SK-N-SH (cell line): ENCODE results near the gene HOXC5. TPM values are rescaled to one million over a fixed set of nuclear protein-coding genes. Genes with fewer than 3 reads are reported as not detected.
A peak's percentile ranks its signal among the peaks of the same experiment; 100 is the strongest.

Experiments used
- CTCF ChIA-PET: fragments of 300-600, 350-600 bp; formaldehyde crosslinking; extraction: SDS; loops from one replicate; lab custom pipeline; 2021; lab: Yijun Ruan, JAX
- POLR2A ChIA-PET: fragments of 350-600 bp; sonication (Branson Sonifier 250); formaldehyde crosslinking; extraction: SDS; loops from one replicate; lab custom pipeline; 2020; ENCODE audit warnings: antibody characterized with exemption, inconsistent platforms; lab: Yijun Ruan, JAX
- DNase-seq: peaks from one replicate; pipeline ENCODE4 v3.0.0; 2012
- H2AFZ ChIP-seq: fragments of 200-600 bp; sonication (generic); 2 replicates; pipeline ENCODE4 v1.8.1; 2016; ENCODE audit warnings: antibody characterized with exemption, mild to moderate bottlenecking, low read depth
- H3F3A ChIP-seq: fragments of 200-600 bp; sonication (generic); replicated peaks from 2 replicates; pipeline ENCODE3; 2016; ENCODE audit warnings: antibody characterized with exemption, mild to moderate bottlenecking; ENCODE audit not compliant: insufficient read depth
- H3K27ac ChIP-seq, 2 experiments: fragments of 200-500 bp in 1 of 2; fragments of 200-600 bp in 1 of 2; sonication (Bioruptor generic) in 1 of 2; sonication (generic), shearing (Covaris generic) in 1 of 2; 2 replicates each; pipeline versions ENCODE4 v1.5.1 to v1.6.1; 2014 to 2016; ENCODE audit warnings: low read depth in 2 of 2, inconsistent platforms in 1 of 2, low read length in 1 of 2, mild to moderate bottlenecking in 1 of 2, mixed read lengths in 1 of 2
- H3K27me3 ChIP-seq: fragments of 200-600 bp; sonication (generic), shearing (Covaris generic); 2 replicates; pipeline ENCODE4 v1.6.1; 2016; ENCODE audit warnings: mixed run types; ENCODE audit not compliant: insufficient read depth
- H3K36me3 ChIP-seq, 2 experiments: fragments of 200-500 bp in 1 of 2; fragments of 200-600 bp in 1 of 2; sonication (Bioruptor generic) in 1 of 2; sonication (generic) in 1 of 2; replicated peaks in 1 of 2; 2 replicates each; pipeline versions ENCODE3 to v1.5.1; 2014 to 2016; ENCODE audit warnings: low read length in 1 of 2, mild to moderate bottlenecking in 1 of 2; ENCODE audit not compliant: insufficient read depth in 2 of 2, control insufficient read depth in 1 of 2
- H3K4me1 ChIP-seq, 2 experiments: fragments of 200-500 bp in 1 of 2; fragments of 200-600 bp in 1 of 2; sonication (Bioruptor generic) in 1 of 2; sonication (generic), shearing (Covaris generic) in 1 of 2; 2 replicates each; pipeline versions ENCODE4 v1.5.1 to v1.6.1; 2014 to 2016; ENCODE audit warnings: low read depth in 1 of 2, low read length in 1 of 2, mixed run types in 1 of 2; ENCODE audit not compliant: insufficient read depth in 2 of 2, control insufficient read depth in 1 of 2
- H3K4me2 ChIP-seq: fragments of 200-600 bp; sonication (generic), shearing (Covaris generic); 2 replicates; pipeline ENCODE4 v1.6.1; 2017; ENCODE audit warnings: mixed run types
- H3K4me3 ChIP-seq, 2 experiments: fragments of 200-500 bp in 1 of 2; fragments of 200-600 bp in 1 of 2; sonication (Bioruptor generic) in 1 of 2; sonication (generic), shearing (Covaris generic) in 1 of 2; 2 replicates each; pipeline versions ENCODE4 v1.5.1 to v1.8.1; 2014 to 2016; ENCODE audit warnings: low read depth in 2 of 2, inconsistent platforms in 1 of 2, low read length in 1 of 2, mild to moderate bottlenecking in 1 of 2, mixed read lengths in 1 of 2, moderate library complexity in 1 of 2
- H3K79me2 ChIP-seq: fragments of 200-600 bp; sonication (generic); 2 replicates; pipeline ENCODE4 v1.8.1; 2017; ENCODE audit warnings: mild to moderate bottlenecking; ENCODE audit not compliant: insufficient read depth
- H3K9ac ChIP-seq: fragments of 200-600 bp; sonication (generic); 2 replicates; pipeline ENCODE4 v1.6.1; 2017; ENCODE audit warnings: mixed run types
- H3K9me2 ChIP-seq: fragments of 200-600 bp; sonication (generic); 2 replicates; pipeline ENCODE4 v1.6.1; 2017; ENCODE audit warnings: mixed run types
- H3K9me3 ChIP-seq: fragments of 200-600 bp; sonication (generic); 2 replicates; pipeline ENCODE4 v1.6.1; 2017; ENCODE audit warnings: mixed run types, mild to moderate bottlenecking, moderate library complexity
- H4K20me1 ChIP-seq: fragments of 200-600 bp; sonication (generic); 2 replicates; pipeline ENCODE4 v1.6.1; 2017; ENCODE audit warnings: mild to moderate bottlenecking, mixed run types; ENCODE audit not compliant: insufficient read depth
- EZH2phosphoT487 ChIP-seq: fragments of 200-600 bp; sonication (generic); IDR thresholded peaks from 2 replicates; pipeline ENCODE4 v1.6.1; 2017; ENCODE audit warnings: low read depth, mixed run types, mild to moderate bottlenecking, antibody characterized with exemption, moderate library complexity, borderline replicate concordance
- FOSL2 ChIP-seq: IDR thresholded peaks from 2 replicates; pipeline ENCODE4 v1.4.0; 2012; ENCODE audit warnings: low read depth, mild to moderate bottlenecking, moderate library complexity, borderline replicate concordance
- FOXM1 ChIP-seq: IDR thresholded peaks from 2 replicates; pipeline ENCODE4 v1.4.0; 2012; ENCODE audit warnings: low read depth, mild to moderate bottlenecking
- GATA2 ChIP-seq: sonication (generic); formaldehyde crosslinking; IDR thresholded peaks from 2 replicates; pipeline ENCODE4 v1.5.0; 2020; ENCODE audit warnings: mild to moderate bottlenecking, missing genetic modification reagents
- JUND ChIP-seq: IDR thresholded peaks from 2 replicates; pipeline ENCODE4 v1.4.0; 2012
- NRF1 ChIP-seq: IDR thresholded peaks from 2 replicates; pipeline ENCODE4 v1.6.1; 2012; ENCODE audit warnings: low read depth, mild to moderate bottlenecking, low read length
- POLR2AphosphoS5 ChIP-seq: IDR thresholded peaks from 2 replicates; pipeline ENCODE4 v1.6.1; 2012; ENCODE audit warnings: low read depth, low read length
- RXRA ChIP-seq: IDR thresholded peaks from 2 replicates; pipeline ENCODE4 v1.4.0; 2012; ENCODE audit warnings: low read depth, mild to moderate bottlenecking, borderline replicate concordance
- SIN3A ChIP-seq: IDR thresholded peaks from 2 replicates; pipeline ENCODE4 v1.6.1; 2012; ENCODE audit warnings: low read depth, mild to moderate bottlenecking, low read length, moderate library complexity, borderline replicate concordance
- SMC3 ChIP-seq: IDR thresholded peaks from 2 replicates; pipeline ENCODE4 v1.6.1; 2012; ENCODE audit warnings: low read depth, low read length, improper control_type of control experiment
- YY1 ChIP-seq: IDR thresholded peaks from 2 replicates; pipeline ENCODE4 v1.4.0; 2012; ENCODE audit warnings: low read depth, mild to moderate bottlenecking
- WGBS: methylation state at CpG from one replicate; pipeline ENCODE4 v1.1.6; 2017; ENCODE audit warnings: low lambda C conversion rate; 5-methylcytosine and 5-hydroxymethylcytosine counted together
- polyA plus RNA-seq, 3 experiments: library from polyadenylated mRNA; depleted of rRNA; stranded (reverse); fragments of >200 nt; gene quantifications; 2 replicates each; pipeline ENCODE4 v1.2.3, GENCODE V29; 2012
- TF ChIP-seq, protein P1 (sequence below): fragments of 200-600 bp; sonication (generic); IDR thresholded peaks from 2 replicates; pipeline ENCODE4 v1.6.1; 2017; ENCODE audit warnings: antibody characterized with exemption, mild to moderate bottlenecking, moderate library complexity
- TF ChIP-seq, protein P2 (sequence below): IDR thresholded peaks from 2 replicates; pipeline ENCODE4; 2012
- TF ChIP-seq, protein P3 (sequence below): IDR thresholded peaks from 2 replicates; pipeline ENCODE4 v1.6.1; 2012; ENCODE audit warnings: mild to moderate bottlenecking, low read depth, low read length, moderate library complexity
- TF ChIP-seq, protein P4 (sequence below): fragments of 150-350 bp; IDR thresholded peaks from 2 replicates; pipeline ENCODE4 v1.6.1; 2017; ENCODE audit warnings: antibody characterized with exemption, low read length, low read depth, borderline replicate concordance

HOXC5 gene
- polyA plus RNA-seq, 1 of the 3 experiments (the other 2 are of a cell fraction), result 2.1 TPM

DNA sequence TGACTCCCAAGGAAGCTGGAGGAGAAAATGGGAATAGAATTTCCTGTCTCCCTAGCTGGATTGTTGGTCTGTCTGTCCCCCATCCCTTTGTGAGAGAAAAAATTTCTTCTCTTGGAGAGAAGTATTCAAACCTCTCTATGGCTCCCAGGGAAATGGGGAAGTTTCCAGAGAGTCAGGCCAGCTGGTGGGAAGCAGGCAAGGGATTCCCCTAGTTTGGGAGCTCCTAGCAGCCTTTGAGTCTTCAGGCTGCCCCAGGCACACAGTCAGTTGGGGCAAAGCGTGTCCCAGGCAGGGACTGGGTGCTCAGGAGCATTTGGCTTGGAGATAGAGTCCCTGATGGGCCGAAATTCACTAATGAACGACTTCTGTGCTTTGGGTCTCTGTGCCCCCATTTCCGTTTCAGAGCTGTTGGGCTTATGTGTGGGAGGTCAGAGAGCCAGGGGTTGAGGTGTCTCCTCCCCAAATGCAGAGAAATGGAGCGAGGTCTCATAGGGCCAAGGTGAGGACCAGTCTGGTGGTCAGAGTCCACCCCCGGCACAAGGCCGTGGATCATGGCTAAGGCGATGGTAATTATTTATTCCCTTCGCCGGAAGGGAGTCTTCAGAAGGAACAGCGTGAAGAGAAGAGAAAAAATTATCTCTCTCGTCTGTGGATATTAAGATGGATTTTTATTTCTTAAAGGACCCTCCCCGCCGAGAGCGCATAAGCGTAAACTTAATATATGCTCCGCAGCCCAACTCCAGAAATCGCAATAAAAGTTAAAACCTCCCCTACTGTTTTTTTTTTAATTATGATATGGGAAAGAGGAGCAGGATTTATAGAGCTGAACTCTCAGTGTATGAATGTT, 39.5 kb upstream of the HOXC5 start:
- Histone ChIP-seq H3K9ac (no peak overlapping the region), H3K79me2 (no peaks in the 10 kb centered on the region), H3K9me3 (no peaks in the 10 kb centered on the region), H3K4me1 (peaks cover 0 to 4% of the 10 kb centered on the region in 2 experiments; a peak in 2 of 4 replicates), H3K27me3 (peaks cover 88% of the 10 kb centered on the region), H3F3A (peaks cover 5% of the 10 kb centered on the region), H3K4me3 (no peak overlapping the region), H3K9me2 (no peaks in the 10 kb centered on the region), H4K20me1 (no peaks in the 10 kb centered on the region), H3K36me3 (no peaks in the 10 kb centered on the region), H2AFZ (no peak overlapping the region), H3K27ac (no peak overlapping the region), H3K4me2 (no peak overlapping the region)
- 60% methylated on average over 18 of the region's 18 CpGs for WGBS
- ChIA-PET POLR2A (interaction anchor here (0.6 kb wide), 1 partner anchor 322 kb away, joined by 5 read pairs; no protein-coding TSS in a partner anchor), CTCF (interaction anchor here (0.8 to 24.5 kb wide), 11 partner anchors 9 to 247 kb away, joined by 3 to 568 read pairs (median 5); partner anchors contain the start of genes HOXC10, HOXC5 and SMUG1)
- TF ChIP-seq EZH2phosphoT487, result peak; percentile 61; the same call in 1 of the 2 replicates
- TF ChIP-seq, protein P1, sequence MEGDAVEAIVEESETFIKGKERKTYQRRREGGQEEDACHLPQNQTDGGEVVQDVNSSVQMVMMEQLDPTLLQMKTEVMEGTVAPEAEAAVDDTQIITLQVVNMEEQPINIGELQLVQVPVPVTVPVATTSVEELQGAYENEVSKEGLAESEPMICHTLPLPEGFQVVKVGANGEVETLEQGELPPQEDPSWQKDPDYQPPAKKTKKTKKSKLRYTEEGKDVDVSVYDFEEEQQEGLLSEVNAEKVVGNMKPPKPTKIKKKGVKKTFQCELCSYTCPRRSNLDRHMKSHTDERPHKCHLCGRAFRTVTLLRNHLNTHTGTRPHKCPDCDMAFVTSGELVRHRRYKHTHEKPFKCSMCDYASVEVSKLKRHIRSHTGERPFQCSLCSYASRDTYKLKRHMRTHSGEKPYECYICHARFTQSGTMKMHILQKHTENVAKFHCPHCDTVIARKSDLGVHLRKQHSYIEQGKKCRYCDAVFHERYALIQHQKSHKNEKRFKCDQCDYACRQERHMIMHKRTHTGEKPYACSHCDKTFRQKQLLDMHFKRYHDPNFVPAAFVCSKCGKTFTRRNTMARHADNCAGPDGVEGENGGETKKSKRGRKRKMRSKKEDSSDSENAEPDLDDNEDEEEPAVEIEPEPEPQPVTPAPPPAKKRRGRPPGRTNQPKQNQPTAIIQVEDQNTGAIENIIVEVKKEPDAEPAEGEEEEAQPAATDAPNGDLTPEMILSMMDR, result no peak
- no peak for DNase-seq

DNA sequence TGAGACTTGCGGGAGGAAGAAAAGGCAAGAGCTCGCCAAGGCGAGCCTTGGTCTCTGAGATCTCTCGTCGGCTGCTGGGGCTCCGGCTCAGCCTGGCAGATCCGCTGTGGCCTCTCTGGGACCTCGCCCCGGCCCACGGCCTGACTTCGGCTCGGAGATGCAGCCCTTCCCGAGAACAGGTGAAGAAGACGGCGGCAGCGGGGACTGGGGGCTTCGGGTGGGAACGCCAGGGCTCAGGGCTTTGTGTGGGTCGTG, 38.9 kb upstream of the HOXC5 start:
- Histone ChIP-seq H3K9ac (no peak overlapping the region), H4K20me1 (no peaks in the 10 kb centered on the region), H3K9me2 (no peaks in the 10 kb centered on the region)
- ChIA-PET POLR2A (interaction anchor here (0.6 kb wide), 1 partner anchor 322 kb away, joined by 5 read pairs; no protein-coding TSS in a partner anchor), CTCF (interaction anchor here (1.4 to 24.5 kb wide), 7 partner anchors 7 to 221 kb away, joined by 3 to 568 read pairs (median 188); partner anchors contain the start of genes HOXC10 and SMUG1)
- TF ChIP-seq YY1 (no peak), SIN3A (no peak), FOXM1 (no peak), RXRA (no peak), SMC3 (no peak), POLR2AphosphoS5 (no peak), FOSL2 (no peak), GATA2 (CRISPR knock-in tag) (no peak), JUND (no peak), NRF1 (no peak)
- TF ChIP-seq, protein P2, sequence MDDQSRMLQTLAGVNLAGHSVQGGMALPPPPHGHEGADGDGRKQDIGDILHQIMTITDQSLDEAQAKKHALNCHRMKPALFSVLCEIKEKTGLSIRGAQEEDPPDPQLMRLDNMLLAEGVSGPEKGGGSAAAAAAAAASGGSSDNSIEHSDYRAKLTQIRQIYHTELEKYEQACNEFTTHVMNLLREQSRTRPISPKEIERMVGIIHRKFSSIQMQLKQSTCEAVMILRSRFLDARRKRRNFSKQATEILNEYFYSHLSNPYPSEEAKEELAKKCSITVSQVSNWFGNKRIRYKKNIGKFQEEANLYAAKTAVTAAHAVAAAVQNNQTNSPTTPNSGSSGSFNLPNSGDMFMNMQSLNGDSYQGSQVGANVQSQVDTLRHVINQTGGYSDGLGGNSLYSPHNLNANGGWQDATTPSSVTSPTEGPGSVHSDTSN, result no peak
- TF ChIP-seq, protein P3, sequence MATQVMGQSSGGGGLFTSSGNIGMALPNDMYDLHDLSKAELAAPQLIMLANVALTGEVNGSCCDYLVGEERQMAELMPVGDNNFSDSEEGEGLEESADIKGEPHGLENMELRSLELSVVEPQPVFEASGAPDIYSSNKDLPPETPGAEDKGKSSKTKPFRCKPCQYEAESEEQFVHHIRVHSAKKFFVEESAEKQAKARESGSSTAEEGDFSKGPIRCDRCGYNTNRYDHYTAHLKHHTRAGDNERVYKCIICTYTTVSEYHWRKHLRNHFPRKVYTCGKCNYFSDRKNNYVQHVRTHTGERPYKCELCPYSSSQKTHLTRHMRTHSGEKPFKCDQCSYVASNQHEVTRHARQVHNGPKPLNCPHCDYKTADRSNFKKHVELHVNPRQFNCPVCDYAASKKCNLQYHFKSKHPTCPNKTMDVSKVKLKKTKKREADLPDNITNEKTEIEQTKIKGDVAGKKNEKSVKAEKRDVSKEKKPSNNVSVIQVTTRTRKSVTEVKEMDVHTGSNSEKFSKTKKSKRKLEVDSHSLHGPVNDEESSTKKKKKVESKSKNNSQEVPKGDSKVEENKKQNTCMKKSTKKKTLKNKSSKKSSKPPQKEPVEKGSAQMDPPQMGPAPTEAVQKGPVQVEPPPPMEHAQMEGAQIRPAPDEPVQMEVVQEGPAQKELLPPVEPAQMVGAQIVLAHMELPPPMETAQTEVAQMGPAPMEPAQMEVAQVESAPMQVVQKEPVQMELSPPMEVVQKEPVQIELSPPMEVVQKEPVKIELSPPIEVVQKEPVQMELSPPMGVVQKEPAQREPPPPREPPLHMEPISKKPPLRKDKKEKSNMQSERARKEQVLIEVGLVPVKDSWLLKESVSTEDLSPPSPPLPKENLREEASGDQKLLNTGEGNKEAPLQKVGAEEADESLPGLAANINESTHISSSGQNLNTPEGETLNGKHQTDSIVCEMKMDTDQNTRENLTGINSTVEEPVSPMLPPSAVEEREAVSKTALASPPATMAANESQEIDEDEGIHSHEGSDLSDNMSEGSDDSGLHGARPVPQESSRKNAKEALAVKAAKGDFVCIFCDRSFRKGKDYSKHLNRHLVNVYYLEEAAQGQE, result no peak
- TF ChIP-seq, protein P4, sequence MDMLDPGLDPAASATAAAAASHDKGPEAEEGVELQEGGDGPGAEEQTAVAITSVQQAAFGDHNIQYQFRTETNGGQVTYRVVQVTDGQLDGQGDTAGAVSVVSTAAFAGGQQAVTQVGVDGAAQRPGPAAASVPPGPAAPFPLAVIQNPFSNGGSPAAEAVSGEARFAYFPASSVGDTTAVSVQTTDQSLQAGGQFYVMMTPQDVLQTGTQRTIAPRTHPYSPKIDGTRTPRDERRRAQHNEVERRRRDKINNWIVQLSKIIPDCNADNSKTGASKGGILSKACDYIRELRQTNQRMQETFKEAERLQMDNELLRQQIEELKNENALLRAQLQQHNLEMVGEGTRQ, result no peak
- TF ChIP-seq, all 33 proteins: peak for 0
- WGBS, result 27% methylated on average over 14 of the region's 19 CpGs
- peaks cover 0 to 6% of the 10 kb centered on the region in 2 experiments; a peak in 2 of 4 replicates for H3K4me1 ChIP-seq
- H3K27ac ChIP-seq, result no peak overlapping the region
- no peaks in the 10 kb centered on the region for H3K9me3 ChIP-seq
- H3K36me3 ChIP-seq, result no peaks in the 10 kb centered on the region
- peaks cover 86% of the 10 kb centered on the region for H3K27me3 ChIP-seq
- no peak for DNase-seq
- H3K79me2 ChIP-seq, result no peaks in the 10 kb centered on the region
- H3F3A ChIP-seq, result peaks cover 5% of the 10 kb centered on the region
- no peak overlapping the region for H3K4me2 ChIP-seq
- H3K4me3 ChIP-seq, result no peak overlapping the region
- H2AFZ ChIP-seq, result no peak overlapping the region
